HG02759 (cell line): ENCODE results near the gene PLEKHG1.

Source experiments
- ATAC-seq: cut with Tn5 transposase; IDR thresholded peaks from one replicate; pipeline ENCODE4 v1.9.1; 2021; ENCODE audit warnings: mild to moderate bottlenecking, moderate library complexity; ENCODE audit not compliant: unreplicated experiment

PLEKHG1 gene

GRCh38 chr6:150637266-150637665 is 37.6 kb downstream of the PLEKHG1 start:
- ATAC-seq: no peak

DNA sequence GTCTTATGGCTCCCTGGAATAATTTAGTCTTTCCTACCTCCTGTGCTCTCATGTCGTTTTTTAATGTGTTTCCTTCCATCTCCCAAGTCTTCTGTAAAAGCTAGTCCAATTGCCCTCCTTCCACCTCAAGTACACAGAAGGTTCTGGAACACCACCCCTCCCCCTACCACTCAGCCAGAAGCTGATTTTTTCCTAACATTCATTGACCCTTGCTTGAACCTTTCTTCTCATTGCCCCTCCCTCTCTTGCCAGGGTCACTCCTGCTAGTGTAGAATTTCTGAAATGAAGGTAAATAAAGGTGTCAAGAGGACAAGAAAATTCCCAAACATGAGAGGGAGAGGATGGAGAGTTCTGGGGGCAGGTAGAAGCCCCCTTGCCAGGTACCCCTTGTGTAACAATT is 38.6 kb downstream of the PLEKHG1 start:
- ATAC-seq: no peak

DNA sequence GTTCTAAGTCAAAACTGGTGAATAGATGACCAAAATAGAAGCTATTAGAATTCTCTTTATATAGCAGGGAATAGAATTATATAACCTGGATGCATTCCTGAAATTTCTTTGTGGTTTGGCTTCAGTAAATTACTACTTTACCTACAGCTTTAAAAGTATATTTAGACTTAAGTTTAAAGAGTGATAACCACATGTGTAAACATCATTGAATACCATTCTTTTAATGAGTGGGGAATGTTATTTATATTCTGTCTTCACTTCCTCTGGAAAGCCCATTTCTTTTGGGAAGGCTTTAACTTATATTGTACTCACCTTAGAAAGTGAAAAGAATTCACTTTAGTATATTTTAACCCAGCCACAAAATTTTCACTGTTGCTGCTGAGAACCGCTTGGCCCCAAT is 39.1 kb downstream of the PLEKHG1 start:
- ATAC-seq: no peak

DNA sequence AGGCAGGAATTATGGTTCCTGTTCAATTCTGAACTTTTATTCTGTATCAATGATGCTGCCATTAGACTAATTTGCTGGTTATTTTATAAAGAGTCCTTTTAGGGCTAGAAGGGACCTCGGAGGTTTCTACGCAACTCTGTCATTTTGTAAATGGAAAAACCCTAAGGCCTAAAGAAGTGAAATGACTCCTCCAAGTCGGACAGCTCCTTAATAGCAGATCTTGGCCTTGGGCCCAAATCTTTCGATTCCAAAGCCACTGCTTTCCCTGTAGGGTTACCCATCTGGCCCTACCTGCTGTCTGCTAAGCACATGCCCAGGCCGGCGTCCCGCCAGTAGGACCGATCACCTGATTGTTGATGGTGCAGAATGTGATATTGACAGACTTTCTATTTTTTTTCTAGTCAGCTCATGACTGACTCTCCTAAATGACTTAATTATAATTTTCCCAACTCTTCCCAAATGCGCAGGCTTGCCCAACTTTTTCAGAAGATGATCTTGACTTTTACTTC is 40.2 kb downstream of the PLEKHG1 start:
- ATAC-seq: no peak

DNA sequence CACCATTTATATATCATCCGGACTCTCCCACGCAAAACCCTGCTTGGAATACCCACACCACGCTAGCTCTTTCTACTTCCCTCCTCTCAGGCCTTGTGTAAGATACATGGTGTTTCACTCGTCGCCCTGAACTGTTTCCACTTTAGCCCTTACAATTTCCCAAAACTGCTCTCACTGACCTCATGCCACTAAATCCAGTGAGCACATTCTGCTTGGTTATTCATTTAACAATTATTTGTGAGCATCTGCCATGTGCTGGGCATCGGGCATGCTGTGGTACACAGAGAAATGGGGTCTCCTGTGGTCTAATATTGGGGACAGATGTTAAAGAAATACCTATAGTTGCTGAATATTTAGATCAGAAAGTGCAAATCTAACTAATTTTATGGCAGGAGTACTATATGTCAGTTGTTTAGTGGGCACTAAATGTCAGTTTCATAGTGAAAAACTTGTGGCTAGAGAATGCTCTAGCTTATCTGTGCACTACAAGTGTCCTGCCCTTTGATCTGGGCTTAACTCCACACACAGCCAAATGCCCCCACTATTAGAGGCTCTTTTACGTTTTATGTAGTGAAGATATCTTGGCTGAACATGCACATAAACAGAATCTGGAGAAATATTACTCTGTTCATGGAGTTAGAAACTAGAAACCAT is 41.0 kb downstream of the PLEKHG1 start:
- ATAC-seq: no peak

- ATAC-seq: no peak
Measured at GRCh38 chr6:150641398-150642139, 41.9 kb downstream of the PLEKHG1 start.

- ATAC-seq: no peak
Measured at GRCh38 chr6:150646228-150646627, 46.5 kb downstream of the PLEKHG1 start.

DNA sequence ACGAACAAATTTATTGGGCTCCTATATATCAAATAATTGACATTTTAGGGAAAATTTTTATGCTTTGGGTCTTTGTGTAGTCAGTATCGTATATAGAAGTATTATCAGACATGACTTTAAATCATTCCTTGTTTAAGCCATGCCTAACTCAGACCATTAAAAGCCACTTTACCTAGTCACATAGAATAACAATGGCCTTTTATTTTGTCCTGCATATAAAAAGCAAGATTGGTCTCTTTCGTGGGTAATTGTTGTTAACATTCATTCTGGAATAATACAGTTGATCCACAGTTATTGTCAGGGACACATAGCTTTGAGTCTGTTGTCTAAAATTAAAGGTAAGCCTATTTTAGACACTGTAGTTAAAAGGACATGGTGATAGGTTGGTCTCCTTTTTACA is 47.4 kb downstream of the PLEKHG1 start:
- ATAC-seq: no peak
